HEK293 (cell line): ENCODE results near the gene SLC2A5.

Experiments used
- KLF8 ChIP-seq: fragments of 450-650 bp; formaldehyde crosslinking; IDR thresholded peaks from 2 replicates; pipeline ENCODE4 v1.5.1; 2016; ENCODE audit warnings: missing biosample characterization, missing genetic modification characterization
- YY1 ChIP-seq: fragments of 450-650 bp; formaldehyde crosslinking; IDR thresholded peaks from 2 replicates; pipeline ENCODE4 v1.5.1; 2018; ENCODE audit warnings: missing biosample characterization, missing genetic modification characterization
- TF ChIP-seq, protein P1 (sequence below): fragments of 450-650 bp; formaldehyde crosslinking; IDR thresholded peaks from 2 replicates; pipeline ENCODE4 v1.5.1; 2016; ENCODE audit warnings: missing biosample characterization, missing genetic modification characterization
- TF ChIP-seq, protein P2 (sequence below): fragments of 450-650 bp; formaldehyde crosslinking; IDR thresholded peaks from 2 replicates; pipeline ENCODE4 v1.5.1; 2016; ENCODE audit warnings: missing biosample characterization, missing genetic modification characterization
- TF ChIP-seq, protein P3 (sequence below): fragments of 450-650 bp; formaldehyde crosslinking; conservative IDR thresholded peaks from 2 replicates; pipeline ENCODE4 v1.5.1; 2016; ENCODE audit warnings: low read depth, missing biosample characterization, missing genetic modification characterization

DNA sequence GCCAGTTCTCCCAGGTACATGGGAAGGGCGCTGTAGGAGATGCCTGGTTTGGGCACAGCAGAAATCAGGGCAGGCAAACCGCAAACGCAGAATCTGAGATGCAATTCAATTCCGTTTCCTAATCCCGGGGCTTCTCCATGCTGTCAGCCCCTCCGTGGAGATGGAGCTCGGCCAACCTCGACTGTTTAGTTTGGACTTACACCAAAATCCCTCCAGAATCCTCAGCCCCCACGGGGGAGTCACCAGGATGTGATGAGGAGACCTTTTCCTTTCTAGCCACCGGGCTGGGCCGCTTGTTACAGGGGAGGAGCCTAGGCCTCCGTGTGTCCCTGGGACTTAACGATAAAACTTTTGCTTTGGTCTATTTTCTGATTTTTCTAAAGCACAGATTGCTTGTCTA, 51.1 kb downstream of the SLC2A5 start:
- TF ChIP-seq, protein P1, sequence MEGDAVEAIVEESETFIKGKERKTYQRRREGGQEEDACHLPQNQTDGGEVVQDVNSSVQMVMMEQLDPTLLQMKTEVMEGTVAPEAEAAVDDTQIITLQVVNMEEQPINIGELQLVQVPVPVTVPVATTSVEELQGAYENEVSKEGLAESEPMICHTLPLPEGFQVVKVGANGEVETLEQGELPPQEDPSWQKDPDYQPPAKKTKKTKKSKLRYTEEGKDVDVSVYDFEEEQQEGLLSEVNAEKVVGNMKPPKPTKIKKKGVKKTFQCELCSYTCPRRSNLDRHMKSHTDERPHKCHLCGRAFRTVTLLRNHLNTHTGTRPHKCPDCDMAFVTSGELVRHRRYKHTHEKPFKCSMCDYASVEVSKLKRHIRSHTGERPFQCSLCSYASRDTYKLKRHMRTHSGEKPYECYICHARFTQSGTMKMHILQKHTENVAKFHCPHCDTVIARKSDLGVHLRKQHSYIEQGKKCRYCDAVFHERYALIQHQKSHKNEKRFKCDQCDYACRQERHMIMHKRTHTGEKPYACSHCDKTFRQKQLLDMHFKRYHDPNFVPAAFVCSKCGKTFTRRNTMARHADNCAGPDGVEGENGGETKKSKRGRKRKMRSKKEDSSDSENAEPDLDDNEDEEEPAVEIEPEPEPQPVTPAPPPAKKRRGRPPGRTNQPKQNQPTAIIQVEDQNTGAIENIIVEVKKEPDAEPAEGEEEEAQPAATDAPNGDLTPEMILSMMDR = no peak
- TF ChIP-seq KLF8 (tag by site-specific recombination) (no peak), YY1 (tag by site-specific recombination) (no peak)
- TF ChIP-seq, protein P2, sequence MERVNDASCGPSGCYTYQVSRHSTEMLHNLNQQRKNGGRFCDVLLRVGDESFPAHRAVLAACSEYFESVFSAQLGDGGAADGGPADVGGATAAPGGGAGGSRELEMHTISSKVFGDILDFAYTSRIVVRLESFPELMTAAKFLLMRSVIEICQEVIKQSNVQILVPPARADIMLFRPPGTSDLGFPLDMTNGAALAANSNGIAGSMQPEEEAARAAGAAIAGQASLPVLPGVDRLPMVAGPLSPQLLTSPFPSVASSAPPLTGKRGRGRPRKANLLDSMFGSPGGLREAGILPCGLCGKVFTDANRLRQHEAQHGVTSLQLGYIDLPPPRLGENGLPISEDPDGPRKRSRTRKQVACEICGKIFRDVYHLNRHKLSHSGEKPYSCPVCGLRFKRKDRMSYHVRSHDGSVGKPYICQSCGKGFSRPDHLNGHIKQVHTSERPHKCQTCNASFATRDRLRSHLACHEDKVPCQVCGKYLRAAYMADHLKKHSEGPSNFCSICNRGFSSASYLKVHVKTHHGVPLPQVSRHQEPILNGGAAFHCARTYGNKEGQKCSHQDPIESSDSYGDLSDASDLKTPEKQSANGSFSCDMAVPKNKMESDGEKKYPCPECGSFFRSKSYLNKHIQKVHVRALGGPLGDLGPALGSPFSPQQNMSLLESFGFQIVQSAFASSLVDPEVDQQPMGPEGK (tag by site-specific recombination) = no peak
- TF ChIP-seq, protein P3, sequence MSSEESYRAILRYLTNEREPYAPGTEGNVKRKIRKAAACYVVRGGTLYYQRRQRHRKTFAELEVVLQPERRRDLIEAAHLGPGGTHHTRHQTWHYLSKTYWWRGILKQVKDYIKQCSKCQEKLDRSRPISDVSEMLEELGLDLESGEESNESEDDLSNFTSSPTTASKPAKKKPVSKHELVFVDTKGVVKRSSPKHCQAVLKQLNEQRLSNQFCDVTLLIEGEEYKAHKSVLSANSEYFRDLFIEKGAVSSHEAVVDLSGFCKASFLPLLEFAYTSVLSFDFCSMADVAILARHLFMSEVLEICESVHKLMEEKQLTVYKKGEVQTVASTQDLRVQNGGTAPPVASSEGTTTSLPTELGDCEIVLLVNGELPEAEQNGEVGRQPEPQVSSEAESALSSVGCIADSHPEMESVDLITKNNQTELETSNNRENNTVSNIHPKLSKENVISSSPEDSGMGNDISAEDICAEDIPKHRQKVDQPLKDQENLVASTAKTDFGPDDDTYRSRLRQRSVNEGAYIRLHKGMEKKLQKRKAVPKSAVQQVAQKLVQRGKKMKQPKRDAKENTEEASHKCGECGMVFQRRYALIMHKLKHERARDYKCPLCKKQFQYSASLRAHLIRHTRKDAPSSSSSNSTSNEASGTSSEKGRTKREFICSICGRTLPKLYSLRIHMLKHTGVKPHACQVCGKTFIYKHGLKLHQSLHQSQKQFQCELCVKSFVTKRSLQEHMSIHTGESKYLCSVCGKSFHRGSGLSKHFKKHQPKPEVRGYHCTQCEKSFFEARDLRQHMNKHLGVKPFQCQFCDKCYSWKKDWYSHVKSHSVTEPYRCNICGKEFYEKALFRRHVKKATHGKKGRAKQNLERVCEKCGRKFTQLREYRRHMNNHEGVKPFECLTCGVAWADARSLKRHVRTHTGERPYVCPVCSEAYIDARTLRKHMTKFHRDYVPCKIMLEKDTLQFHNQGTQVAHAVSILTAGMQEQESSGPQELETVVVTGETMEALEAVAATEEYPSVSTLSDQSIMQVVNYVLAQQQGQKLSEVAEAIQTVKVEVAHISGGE (tag by site-specific recombination) = no peak
